HepG2 (cell line): ENCODE measurements around the gene HACE1. TPM values are rescaled to one million over a fixed set of nuclear protein-coding genes. Genes with fewer than 3 reads are reported as not detected.

ENCODE experiments used
- ATAD3A ChIP-seq: sonication (generic); formaldehyde crosslinking; IDR thresholded peaks from 2 replicates; pipeline ENCODE4 v1.4.0; 2020; ENCODE audit warnings: missing genetic modification reagents
- CCAR2 ChIP-seq: fragments of 200-400 bp; formaldehyde crosslinking; optimal IDR thresholded peaks from 2 replicates; pipeline ENCODE3; 2018; ENCODE audit warnings: low read depth, mild to moderate bottlenecking, low read length, moderate library complexity
- GPN1 ChIP-seq: sonication (generic); formaldehyde crosslinking; IDR thresholded peaks from 2 replicates; pipeline ENCODE4 v1.5.1; 2020; ENCODE audit warnings: missing genetic modification reagents, borderline replicate concordance
- HNF4G ChIP-seq, 2 experiments: sonication (generic) in 1 of 2; formaldehyde crosslinking in 1 of 2; IDR thresholded peaks; 2 replicates each; pipeline versions ENCODE4 v1.4.0 to v1.6.1; 2011 to 2020; ENCODE audit warnings: borderline replicate concordance in 2 of 2, low read depth in 2 of 2, mild to moderate bottlenecking in 2 of 2, low read length in 1 of 2, missing genetic modification reagents in 1 of 2, moderate library complexity in 1 of 2
- HNRNPL ChIP-seq: fragments of 200-400 bp; formaldehyde crosslinking; IDR thresholded peaks from 2 replicates; pipeline ENCODE4 v1.6.1; 2017; ENCODE audit warnings: mild to moderate bottlenecking, low read depth, low read length
- KMT2A ChIP-seq: sonication (generic); formaldehyde crosslinking; IDR thresholded peaks from 2 replicates; pipeline ENCODE4 v1.4.0; 2020; ENCODE audit warnings: missing genetic modification reagents
- MLLT10 ChIP-seq: sonication (generic); formaldehyde crosslinking; IDR thresholded peaks from 2 replicates; pipeline ENCODE4 v1.4.0; 2020; ENCODE audit warnings: missing genetic modification reagents
- NR2F2 ChIP-seq: IDR thresholded peaks from 2 replicates; pipeline ENCODE4 v1.6.1; 2012; ENCODE audit warnings: low read depth, inconsistent platforms, borderline replicate concordance
- RBM22 ChIP-seq: fragments of 200-400 bp; formaldehyde crosslinking; optimal IDR thresholded peaks from 2 replicates; pipeline ENCODE3; 2017; ENCODE audit warnings: mild to moderate bottlenecking, low read length, moderate library complexity
- TGIF2 ChIP-seq: IDR thresholded peaks from 2 replicates; pipeline ENCODE4 v1.6.1; 2016; ENCODE audit warnings: control low read depth, missing compliant biosample characterization
- ZFP36L2 ChIP-seq: sonication (generic); formaldehyde crosslinking; IDR thresholded peaks from 2 replicates; pipeline ENCODE4 v1.4.0; 2020; ENCODE audit warnings: missing genetic modification reagents
- ZNF33B ChIP-seq: sonication (generic); formaldehyde crosslinking; IDR thresholded peaks from 2 replicates; pipeline ENCODE4 v1.5.1; 2020; ENCODE audit warnings: mild to moderate bottlenecking, missing genetic modification reagents
- ZNF441 ChIP-seq: sonication (generic); formaldehyde crosslinking; IDR thresholded peaks from 2 replicates; pipeline ENCODE4 v1.7.0; 2021; ENCODE audit warnings: missing genetic modification reagents, borderline replicate concordance
- ZNF720 ChIP-seq: sonication (generic); formaldehyde crosslinking; IDR thresholded peaks from 2 replicates; pipeline ENCODE4 v1.4.0; 2020; ENCODE audit warnings: missing genetic modification reagents
- ZSCAN12 ChIP-seq: sonication (generic); formaldehyde crosslinking; IDR thresholded peaks from 2 replicates; pipeline ENCODE4 v1.9.0; 2021; ENCODE audit warnings: mild to moderate bottlenecking, missing genetic modification reagents
- polyA plus RNA-seq, 8 experiments: library from polyadenylated mRNA; depleted of rRNA in 3 of 8; stranded (reverse) in 7 of 8; unstranded in 1 of 8; fragments of >200 nt; fragmentation: Illumina TruSeq in 4 of 8; extraction: Trizol in 4 of 8; gene quantifications; 2 replicates each; pipeline versions ENCODE4 v1.2.1 to v1.2.3, GENCODE V29; 2011 to 2016; ENCODE audit warnings: low read depth in 4 of 8, missing spikeins in 1 of 8, mixed read lengths in 1 of 8; ENCODE audit not compliant: insufficient read depth in 1 of 8
- total RNA-seq, 5 experiments: library from RNA; depleted of rRNA; stranded (reverse); fragments of >200 nt; fragmentation: Illumina TruSeq; extraction: Trizol; gene quantifications; 2 replicates each; pipeline ENCODE4 v1.2.3, GENCODE V29; 2016; ENCODE audit warnings: low read depth in 1 of 5
- TF ChIP-seq, protein P1 (sequence below): sonication (generic); formaldehyde crosslinking; IDR thresholded peaks from 2 replicates; pipeline ENCODE4 v1.4.0; 2020; ENCODE audit warnings: mild to moderate bottlenecking, missing genetic modification reagents
- TF ChIP-seq, protein P2 (sequence below): sonication (generic); formaldehyde crosslinking; IDR thresholded peaks from 2 replicates; pipeline ENCODE4 v1.4.0; 2020; ENCODE audit warnings: low read depth, mild to moderate bottlenecking, missing genetic modification reagents
- TF ChIP-seq, protein P3 (sequence below): sonication (generic); formaldehyde crosslinking; IDR thresholded peaks from 2 replicates; pipeline ENCODE4 v1.5.0; 2020; ENCODE audit warnings: mild to moderate bottlenecking, missing genetic modification reagents
- TF ChIP-seq, protein P4 (sequence below): sonication (generic); formaldehyde crosslinking; IDR thresholded peaks from 2 replicates; pipeline ENCODE4 v1.9.0; 2021; ENCODE audit warnings: missing genetic modification reagents, mild to moderate bottlenecking, borderline replicate concordance

HACE1 gene
- total and polyA plus RNA-seq, 2 of the 13 experiments (the other 11 are each of a cell fraction or from before 2014, with no cell fraction given) = 8.9 to 11.4 TPM

DNA sequence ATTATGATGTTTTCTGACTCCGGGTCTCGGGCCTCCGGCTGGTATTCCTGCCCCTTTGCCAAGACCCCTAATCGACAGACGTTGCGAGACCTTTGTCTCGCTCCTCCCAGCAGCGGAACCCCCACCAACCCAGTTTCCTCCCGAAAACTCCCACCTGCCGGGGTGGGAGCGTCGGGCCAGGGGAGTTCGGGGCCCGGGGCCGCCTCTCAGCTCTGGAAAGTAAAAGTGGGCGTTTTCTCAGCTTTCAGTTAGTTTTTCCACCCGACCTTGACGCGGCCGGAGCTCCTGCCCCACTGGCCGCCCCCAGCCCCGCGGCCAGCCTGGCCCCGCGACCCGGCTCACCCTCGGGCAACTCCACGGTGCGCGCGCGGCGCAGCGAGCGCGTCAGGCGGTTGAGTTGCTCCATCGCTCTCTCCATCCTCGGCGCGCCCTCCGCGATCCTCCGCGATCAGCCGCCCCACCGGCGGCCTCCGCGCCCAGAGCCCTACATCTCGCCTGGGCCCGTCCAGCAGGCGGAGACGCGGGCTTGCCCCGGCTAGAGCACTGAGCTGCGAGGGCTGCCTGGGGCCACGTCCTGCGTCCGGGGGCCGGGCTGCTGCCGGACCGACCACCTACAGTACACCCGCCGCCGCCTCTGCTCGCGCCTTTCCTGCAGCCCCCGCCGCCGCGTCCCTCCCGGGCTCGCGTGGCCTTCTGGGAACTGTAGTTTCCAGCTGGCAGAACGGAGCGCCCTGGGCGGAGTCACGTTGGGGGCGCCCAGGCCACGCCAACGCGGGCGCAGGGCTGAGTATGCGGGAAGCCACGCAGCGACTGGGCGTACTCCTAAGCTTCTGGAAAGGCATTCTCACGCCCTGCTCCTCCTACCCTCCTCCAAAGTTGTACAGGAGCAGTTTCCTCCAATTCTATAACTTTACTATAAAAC lies at the start of gene HACE1 (continued):
- TF ChIP-seq, protein P1, sequence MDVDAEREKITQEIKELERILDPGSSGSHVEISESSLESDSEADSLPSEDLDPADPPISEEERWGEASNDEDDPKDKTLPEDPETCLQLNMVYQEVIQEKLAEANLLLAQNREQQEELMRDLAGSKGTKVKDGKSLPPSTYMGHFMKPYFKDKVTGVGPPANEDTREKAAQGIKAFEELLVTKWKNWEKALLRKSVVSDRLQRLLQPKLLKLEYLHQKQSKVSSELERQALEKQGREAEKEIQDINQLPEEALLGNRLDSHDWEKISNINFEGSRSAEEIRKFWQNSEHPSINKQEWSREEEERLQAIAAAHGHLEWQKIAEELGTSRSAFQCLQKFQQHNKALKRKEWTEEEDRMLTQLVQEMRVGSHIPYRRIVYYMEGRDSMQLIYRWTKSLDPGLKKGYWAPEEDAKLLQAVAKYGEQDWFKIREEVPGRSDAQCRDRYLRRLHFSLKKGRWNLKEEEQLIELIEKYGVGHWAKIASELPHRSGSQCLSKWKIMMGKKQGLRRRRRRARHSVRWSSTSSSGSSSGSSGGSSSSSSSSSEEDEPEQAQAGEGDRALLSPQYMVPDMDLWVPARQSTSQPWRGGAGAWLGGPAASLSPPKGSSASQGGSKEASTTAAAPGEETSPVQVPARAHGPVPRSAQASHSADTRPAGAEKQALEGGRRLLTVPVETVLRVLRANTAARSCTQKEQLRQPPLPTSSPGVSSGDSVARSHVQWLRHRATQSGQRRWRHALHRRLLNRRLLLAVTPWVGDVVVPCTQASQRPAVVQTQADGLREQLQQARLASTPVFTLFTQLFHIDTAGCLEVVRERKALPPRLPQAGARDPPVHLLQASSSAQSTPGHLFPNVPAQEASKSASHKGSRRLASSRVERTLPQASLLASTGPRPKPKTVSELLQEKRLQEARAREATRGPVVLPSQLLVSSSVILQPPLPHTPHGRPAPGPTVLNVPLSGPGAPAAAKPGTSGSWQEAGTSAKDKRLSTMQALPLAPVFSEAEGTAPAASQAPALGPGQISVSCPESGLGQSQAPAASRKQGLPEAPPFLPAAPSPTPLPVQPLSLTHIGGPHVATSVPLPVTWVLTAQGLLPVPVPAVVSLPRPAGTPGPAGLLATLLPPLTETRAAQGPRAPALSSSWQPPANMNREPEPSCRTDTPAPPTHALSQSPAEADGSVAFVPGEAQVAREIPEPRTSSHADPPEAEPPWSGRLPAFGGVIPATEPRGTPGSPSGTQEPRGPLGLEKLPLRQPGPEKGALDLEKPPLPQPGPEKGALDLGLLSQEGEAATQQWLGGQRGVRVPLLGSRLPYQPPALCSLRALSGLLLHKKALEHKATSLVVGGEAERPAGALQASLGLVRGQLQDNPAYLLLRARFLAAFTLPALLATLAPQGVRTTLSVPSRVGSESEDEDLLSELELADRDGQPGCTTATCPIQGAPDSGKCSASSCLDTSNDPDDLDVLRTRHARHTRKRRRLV (CRISPR knock-in tag) = no peak
- TF ChIP-seq GPN1 (CRISPR knock-in tag) (no peak), ATAD3A (CRISPR knock-in tag) (no peak), MLLT10 (CRISPR knock-in tag) (no peak), KMT2A (CRISPR knock-in tag) (peak; percentile 88), HNRNPL (no peak), RBM22 (no peak), ZNF720 (no peak), CCAR2 (no peak), NR2F2 (no peak), ZFP36L2 (CRISPR knock-in tag) (no peak), HNF4G (IDR thresholded peaks at IDR 0.05; ENCODE audit: borderline replicate concordance, low read depth, low read length) (no peak), HNF4G (CRISPR knock-in tag; IDR thresholded peaks at IDR 0.05; ENCODE audit: borderline replicate concordance, low read depth) (no peak), ZSCAN12 (CRISPR knock-in tag) (no peak), ZNF441 (CRISPR knock-in tag) (0 out of 2 replicates have a peak, but pooled peaks have one; percentile 62), TGIF2 (CRISPR knock-in tag) (no peak), ZNF33B (CRISPR knock-in tag) (no peak)
- TF ChIP-seq, protein P2, sequence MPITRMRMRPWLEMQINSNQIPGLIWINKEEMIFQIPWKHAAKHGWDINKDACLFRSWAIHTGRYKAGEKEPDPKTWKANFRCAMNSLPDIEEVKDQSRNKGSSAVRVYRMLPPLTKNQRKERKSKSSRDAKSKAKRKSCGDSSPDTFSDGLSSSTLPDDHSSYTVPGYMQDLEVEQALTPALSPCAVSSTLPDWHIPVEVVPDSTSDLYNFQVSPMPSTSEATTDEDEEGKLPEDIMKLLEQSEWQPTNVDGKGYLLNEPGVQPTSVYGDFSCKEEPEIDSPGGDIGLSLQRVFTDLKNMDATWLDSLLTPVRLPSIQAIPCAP (CRISPR knock-in tag) = no peak
- TF ChIP-seq, protein P3, sequence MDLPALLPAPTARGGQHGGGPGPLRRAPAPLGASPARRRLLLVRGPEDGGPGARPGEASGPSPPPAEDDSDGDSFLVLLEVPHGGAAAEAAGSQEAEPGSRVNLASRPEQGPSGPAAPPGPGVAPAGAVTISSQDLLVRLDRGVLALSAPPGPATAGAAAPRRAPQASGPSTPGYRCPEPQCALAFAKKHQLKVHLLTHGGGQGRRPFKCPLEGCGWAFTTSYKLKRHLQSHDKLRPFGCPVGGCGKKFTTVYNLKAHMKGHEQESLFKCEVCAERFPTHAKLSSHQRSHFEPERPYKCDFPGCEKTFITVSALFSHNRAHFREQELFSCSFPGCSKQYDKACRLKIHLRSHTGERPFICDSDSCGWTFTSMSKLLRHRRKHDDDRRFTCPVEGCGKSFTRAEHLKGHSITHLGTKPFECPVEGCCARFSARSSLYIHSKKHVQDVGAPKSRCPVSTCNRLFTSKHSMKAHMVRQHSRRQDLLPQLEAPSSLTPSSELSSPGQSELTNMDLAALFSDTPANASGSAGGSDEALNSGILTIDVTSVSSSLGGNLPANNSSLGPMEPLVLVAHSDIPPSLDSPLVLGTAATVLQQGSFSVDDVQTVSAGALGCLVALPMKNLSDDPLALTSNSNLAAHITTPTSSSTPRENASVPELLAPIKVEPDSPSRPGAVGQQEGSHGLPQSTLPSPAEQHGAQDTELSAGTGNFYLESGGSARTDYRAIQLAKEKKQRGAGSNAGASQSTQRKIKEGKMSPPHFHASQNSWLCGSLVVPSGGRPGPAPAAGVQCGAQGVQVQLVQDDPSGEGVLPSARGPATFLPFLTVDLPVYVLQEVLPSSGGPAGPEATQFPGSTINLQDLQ (CRISPR knock-in tag) = 0 out of 2 replicates have a peak, but pooled peaks have one; percentile 21
- TF ChIP-seq, protein P4, sequence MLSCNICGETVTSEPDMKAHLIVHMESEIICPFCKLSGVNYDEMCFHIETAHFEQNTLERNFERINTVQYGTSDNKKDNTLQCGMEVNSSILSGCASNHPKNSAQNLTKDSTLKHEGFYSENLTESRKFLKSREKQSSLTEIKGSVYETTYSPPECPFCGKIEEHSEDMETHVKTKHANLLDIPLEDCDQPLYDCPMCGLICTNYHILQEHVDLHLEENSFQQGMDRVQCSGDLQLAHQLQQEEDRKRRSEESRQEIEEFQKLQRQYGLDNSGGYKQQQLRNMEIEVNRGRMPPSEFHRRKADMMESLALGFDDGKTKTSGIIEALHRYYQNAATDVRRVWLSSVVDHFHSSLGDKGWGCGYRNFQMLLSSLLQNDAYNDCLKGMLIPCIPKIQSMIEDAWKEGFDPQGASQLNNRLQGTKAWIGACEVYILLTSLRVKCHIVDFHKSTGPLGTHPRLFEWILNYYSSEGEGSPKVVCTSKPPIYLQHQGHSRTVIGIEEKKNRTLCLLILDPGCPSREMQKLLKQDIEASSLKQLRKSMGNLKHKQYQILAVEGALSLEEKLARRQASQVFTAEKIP (CRISPR knock-in tag) = no peak
